RWPE2 (cell line): Measurements from ENCODE around the gene PLSCR3.
"Not testable (repeated sequence)": the region's sequence is repeated elsewhere in the genome, so short reads cannot be mapped to it uniquely, and the experiment has no call there.

ENCODE experiments used
- ATAC-seq: fragments of 200-7000 bp; cut with Tn5 transposase; 3 replicates; pipeline ENCODE4 v1.9.1; 2021; ENCODE audit warnings: low read depth
- DNase-seq: peaks from one replicate; pipeline ENCODE4 v3.0.0-alpha.2; 2020; ENCODE audit warnings: low spot score
- H3K27ac ChIP-seq: fragments of 450-650 bp; 2 replicates; pipeline ENCODE4 v1.5.1; 2017; ENCODE audit warnings: mild to moderate bottlenecking; ENCODE audit not compliant: poor library complexity, severe bottlenecking
- H3K27me3 ChIP-seq: fragments of 250-450 bp; sonication (Bioruptor Pico); 2 replicates; pipeline ENCODE4 v1.5.1; 2021; ENCODE audit warnings: mild to moderate bottlenecking, moderate library complexity; ENCODE audit not compliant: insufficient read depth, poor library complexity, severe bottlenecking
- H3K36me3 ChIP-seq: fragments of 250-450 bp; sonication (Bioruptor Pico); 2 replicates; pipeline ENCODE4 v1.5.1; 2020; ENCODE audit warnings: low read depth, mild to moderate bottlenecking, moderate library complexity
- H3K4me1 ChIP-seq: fragments of 250-450 bp; sonication (Bioruptor Pico); 2 replicates; pipeline ENCODE4 v1.5.1; 2021; ENCODE audit warnings: mild to moderate bottlenecking, moderate library complexity; ENCODE audit not compliant: insufficient read depth, poor library complexity, severe bottlenecking
- H3K4me3 ChIP-seq: fragments of 250-450 bp; sonication (Bioruptor Pico); 2 replicates; pipeline ENCODE4 v1.5.1; 2021; ENCODE audit warnings: mild to moderate bottlenecking, moderate library complexity; ENCODE audit not compliant: severe bottlenecking
- H3K9me3 ChIP-seq: fragments of 250-450 bp; sonication (Bioruptor Pico); 2 replicates; pipeline ENCODE4 v1.5.1; 2021; ENCODE audit warnings: mild to moderate bottlenecking, moderate library complexity; ENCODE audit not compliant: severe bottlenecking
- TF ChIP-seq, protein P1 (sequence below): fragments of 450-650 bp; IDR thresholded peaks from one replicate; pipeline ENCODE4 v1.5.1; 2017; ENCODE audit warnings: mild to moderate bottlenecking, moderate library complexity; ENCODE audit not compliant: poor library complexity, severe bottlenecking

The PLSCR3 gene

DNA sequence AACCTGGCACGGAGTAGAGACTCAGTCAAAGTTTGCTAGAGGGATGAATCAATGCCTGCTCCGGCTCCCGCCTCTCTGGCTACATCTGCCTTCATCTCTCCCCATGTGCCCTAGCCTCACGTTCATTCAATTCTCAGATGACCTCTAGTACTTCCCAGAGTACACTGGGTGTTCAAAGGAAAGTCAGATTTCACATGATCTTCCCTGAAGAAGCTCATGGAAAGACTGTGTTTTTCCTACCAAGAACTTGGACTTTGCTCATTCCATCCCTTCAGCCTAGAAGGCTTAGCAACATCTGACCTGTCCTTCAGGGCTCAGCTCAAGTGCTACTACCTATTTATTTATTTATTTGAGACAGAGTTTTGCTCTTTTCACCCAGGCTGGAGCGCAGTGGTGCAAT is 24.5 kb downstream of the PLSCR3 start:
- DNase-seq (no peak), ATAC-seq (no peak)
- TF ChIP-seq, protein P1, sequence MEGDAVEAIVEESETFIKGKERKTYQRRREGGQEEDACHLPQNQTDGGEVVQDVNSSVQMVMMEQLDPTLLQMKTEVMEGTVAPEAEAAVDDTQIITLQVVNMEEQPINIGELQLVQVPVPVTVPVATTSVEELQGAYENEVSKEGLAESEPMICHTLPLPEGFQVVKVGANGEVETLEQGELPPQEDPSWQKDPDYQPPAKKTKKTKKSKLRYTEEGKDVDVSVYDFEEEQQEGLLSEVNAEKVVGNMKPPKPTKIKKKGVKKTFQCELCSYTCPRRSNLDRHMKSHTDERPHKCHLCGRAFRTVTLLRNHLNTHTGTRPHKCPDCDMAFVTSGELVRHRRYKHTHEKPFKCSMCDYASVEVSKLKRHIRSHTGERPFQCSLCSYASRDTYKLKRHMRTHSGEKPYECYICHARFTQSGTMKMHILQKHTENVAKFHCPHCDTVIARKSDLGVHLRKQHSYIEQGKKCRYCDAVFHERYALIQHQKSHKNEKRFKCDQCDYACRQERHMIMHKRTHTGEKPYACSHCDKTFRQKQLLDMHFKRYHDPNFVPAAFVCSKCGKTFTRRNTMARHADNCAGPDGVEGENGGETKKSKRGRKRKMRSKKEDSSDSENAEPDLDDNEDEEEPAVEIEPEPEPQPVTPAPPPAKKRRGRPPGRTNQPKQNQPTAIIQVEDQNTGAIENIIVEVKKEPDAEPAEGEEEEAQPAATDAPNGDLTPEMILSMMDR, result no peak

DNA sequence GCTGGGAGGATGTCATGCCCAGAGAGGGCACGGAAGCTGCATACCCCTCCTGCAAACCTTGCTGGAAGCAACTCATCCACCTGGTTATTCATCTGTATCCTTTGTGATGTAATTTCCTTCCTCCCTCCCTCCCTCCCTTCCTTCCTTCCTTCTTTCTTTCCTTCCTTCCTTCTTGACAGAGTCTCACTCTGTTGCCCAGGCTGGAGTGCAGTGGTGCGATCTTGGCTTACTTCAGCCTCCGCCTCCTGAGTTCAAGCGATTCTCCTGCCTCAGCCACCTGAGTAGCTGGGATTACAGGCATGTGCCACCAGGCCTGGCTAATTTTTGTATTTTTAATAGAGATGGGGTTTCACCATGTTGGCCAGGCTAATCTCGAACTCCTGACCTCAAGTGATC is 25.7 kb downstream of the PLSCR3 start:
- H3K36me3 ChIP-seq, ATAC-seq, H3K27ac ChIP-seq, H3K27me3 ChIP-seq, H3K4me3 ChIP-seq, H3K9me3 ChIP-seq, H3K4me1 ChIP-seq, DNase-seq: not testable (repeated sequence)

More for the DNA sequence above, 24.5 kb downstream of the PLSCR3 start:
- H3K9me3 ChIP-seq, result no peaks in the 10 kb centered on the region
- H3K4me1 ChIP-seq, result no peaks in the 10 kb centered on the region
- H3K36me3 ChIP-seq, result no peaks in the 10 kb centered on the region
- H3K27me3 ChIP-seq, result no peaks in the 10 kb centered on the region
- H3K27ac ChIP-seq, result no peak overlapping the region
- H3K4me3 ChIP-seq, result no peak overlapping the region

DNA sequence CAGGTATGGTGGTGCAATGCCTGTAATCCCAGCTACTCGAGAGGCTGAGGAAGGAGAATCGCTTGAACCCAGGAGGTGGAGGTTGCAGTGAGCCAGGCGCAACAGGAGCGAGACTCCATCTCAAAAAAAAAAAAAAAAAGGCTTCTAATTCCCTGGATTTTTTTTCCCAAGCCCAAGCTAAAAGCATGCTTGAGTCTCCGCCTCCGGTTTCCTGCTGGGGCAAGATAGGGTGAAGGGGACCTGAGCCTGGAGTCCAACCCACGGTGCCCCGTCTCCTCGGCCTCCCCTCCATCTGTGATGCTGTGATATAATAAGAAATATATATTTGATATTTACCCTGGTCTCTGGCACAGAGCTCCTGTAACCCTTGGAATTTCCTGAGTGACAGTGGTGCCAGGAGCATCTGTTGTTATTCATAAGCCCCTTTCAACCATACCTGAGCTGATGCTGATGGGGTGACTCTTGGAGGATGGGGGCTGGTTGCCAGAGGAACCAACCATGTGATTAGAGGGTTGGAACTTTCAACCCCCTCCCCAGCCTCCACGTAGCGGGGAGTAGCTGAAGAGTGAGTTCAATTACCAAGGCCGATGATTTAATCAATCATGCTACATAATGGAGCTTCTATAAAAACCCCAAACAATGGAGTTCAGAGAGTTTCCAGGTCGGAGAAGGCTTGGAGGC is 26.3 kb downstream of the PLSCR3 start:
- ATAC-seq (no peak), DNase-seq (no peak)
- Histone ChIP-seq H3K27ac (no peak overlapping the region), H3K4me3 (no peak overlapping the region), H3K4me1 (no peaks in the 10 kb centered on the region), H3K9me3 (no peaks in the 10 kb centered on the region), H3K27me3 (no peaks in the 10 kb centered on the region), H3K36me3 (no peaks in the 10 kb centered on the region)
- TF ChIP-seq, protein P1, result no peak

DNA sequence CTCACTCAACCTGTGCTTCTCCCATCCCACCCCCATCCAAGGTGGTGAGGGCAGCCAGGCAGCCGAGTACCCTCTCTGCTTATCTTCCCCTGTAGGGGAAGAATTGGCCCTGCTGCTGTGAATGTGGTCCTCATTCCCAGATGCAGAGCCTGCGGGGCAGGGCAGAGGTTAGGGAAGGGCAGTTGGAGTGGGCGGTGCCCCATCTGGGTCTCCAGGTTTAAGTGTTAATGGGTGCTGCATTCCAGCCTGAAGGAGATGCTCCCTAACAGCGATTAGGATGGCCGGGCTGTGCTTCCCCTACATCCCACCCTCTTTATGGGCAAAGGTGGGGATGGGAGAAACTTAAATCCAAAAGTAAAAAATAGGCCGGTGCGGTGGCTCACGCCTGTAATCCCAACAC is 27.2 kb downstream of the PLSCR3 start:
- ATAC-seq (no peak), DNase-seq (no peak)
- Histone ChIP-seq H3K9me3 (no peaks in the 10 kb centered on the region), H3K36me3 (no peaks in the 10 kb centered on the region), H3K4me1 (no peaks in the 10 kb centered on the region), H3K27me3 (no peaks in the 10 kb centered on the region), H3K27ac (no peak overlapping the region), H3K4me3 (no peak overlapping the region)
- TF ChIP-seq, protein P1, result no peak

DNA sequence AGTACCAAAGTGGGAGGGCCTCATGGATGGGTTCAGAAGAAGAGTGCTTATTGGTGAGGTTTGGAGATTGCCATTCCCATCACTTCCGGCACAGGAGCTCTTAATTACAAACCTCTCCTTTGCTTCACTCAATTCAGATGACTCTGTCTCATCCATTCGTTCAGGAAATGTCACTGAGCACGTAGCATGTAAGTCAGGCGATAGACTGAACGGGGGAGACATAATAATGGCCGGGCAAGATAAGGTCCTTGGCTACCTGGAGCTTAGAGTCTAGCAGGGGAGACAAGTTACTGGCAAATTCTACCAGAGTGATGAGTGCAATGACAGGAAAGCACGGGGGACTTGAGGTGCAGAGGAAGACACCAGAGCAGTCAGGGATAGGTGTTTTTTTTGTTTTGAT is 28.4 kb downstream of the PLSCR3 start:
- not testable (repeated sequence) for H3K27me3 ChIP-seq, H3K4me3 ChIP-seq, H3K9me3 ChIP-seq, ATAC-seq, DNase-seq, H3K27ac ChIP-seq, H3K36me3 ChIP-seq, H3K4me1 ChIP-seq

DNA sequence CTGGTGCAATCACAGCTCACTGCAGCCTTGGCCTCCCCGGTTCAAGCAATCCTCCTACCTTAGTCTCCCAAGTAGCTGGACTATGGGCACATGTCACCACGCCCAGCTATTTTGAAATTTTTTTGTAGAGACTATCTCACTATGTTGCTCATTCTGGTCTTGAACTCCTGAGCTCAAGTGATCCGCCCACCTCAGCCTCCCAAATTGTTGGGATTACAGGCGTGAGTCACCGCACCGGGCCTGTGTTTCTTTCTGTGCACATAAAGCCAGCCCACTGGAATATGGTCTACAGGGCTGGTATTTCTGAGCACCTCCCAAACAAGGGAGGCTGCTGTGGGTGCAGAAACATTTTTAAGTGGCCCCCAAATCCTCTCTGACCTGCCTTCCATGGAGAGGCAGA is 31.0 kb downstream of the PLSCR3 start:
- Histone ChIP-seq H3K4me3 (no peak overlapping the region), H3K27me3 (no peaks in the 10 kb centered on the region), H3K27ac (no peak overlapping the region), H3K36me3 (no peaks in the 10 kb centered on the region), H3K9me3 (no peaks in the 10 kb centered on the region), H3K4me1 (no peaks in the 10 kb centered on the region)
- DNase-seq (no peak), ATAC-seq (peak; percentile 61)
- TF ChIP-seq, protein P1, result no peak
